ENCODE measurements around the gene BTBD1.
"Not testable (repeated sequence)": the region's sequence is repeated elsewhere in the genome, so short reads cannot be mapped to it uniquely, and the experiment has no call there.

Gene BTBD1

DNA sequence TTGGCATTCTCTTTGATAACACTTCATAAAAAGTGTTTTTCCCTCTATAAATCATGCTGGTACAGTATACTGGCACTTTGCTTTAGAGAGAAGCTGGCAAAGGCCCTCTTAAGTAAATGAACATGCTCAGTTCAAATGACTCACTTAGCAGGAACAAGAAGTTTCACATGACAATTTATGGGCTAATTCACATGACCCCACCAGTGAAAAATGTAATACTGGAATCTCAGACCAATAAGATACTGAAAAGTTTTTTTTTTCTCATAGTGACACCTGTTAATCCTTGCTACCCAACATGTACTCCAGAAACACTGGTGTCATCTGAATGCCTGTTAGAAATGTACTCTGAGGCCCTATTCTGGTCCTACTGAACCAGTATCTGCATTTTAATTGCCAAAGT lies 13.9 kb downstream of the BTBD1 start:
- TF ChIP-seq, protein P1, sequence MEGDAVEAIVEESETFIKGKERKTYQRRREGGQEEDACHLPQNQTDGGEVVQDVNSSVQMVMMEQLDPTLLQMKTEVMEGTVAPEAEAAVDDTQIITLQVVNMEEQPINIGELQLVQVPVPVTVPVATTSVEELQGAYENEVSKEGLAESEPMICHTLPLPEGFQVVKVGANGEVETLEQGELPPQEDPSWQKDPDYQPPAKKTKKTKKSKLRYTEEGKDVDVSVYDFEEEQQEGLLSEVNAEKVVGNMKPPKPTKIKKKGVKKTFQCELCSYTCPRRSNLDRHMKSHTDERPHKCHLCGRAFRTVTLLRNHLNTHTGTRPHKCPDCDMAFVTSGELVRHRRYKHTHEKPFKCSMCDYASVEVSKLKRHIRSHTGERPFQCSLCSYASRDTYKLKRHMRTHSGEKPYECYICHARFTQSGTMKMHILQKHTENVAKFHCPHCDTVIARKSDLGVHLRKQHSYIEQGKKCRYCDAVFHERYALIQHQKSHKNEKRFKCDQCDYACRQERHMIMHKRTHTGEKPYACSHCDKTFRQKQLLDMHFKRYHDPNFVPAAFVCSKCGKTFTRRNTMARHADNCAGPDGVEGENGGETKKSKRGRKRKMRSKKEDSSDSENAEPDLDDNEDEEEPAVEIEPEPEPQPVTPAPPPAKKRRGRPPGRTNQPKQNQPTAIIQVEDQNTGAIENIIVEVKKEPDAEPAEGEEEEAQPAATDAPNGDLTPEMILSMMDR (IDR thresholded peaks at IDR 0.05; ENCODE audit: low read depth, low read length), result no peak
- H3K4me3 ChIP-seq (ENCODE audit: low read depth, low read length), result no peak overlapping the region

DNA sequence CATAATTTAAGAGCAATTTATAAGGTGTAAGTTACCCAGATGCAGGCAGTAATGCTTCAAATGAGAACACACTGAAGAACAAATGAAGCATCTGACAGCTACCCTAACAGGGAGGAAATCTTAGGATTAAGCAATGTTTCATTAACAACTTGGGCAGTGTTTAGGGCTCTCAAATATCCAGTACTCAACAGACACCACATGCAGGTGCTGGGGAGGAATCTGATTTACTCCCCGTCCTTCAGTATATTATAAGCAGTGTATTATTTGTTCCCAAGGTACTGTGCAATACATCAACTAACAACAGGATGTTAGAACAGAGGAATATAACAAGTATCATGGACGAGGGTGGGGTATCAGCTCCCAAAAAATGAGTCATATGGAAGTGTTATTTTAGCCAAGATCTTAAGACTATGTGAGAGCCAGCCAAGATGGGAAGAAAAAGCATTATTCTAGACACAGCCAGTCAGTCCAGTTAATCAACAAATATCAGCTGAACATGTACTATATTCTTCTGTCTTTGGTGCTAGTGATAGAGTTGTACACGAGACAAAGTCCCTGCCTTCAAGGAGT lies 20.4 kb downstream of the BTBD1 start:
- no peak overlapping the region for H3K4me3 ChIP-seq (ENCODE audit: low read depth, low read length)
- TF ChIP-seq, protein P1 (IDR thresholded peaks at IDR 0.05; ENCODE audit: low read depth, low read length), result no peak

DNA sequence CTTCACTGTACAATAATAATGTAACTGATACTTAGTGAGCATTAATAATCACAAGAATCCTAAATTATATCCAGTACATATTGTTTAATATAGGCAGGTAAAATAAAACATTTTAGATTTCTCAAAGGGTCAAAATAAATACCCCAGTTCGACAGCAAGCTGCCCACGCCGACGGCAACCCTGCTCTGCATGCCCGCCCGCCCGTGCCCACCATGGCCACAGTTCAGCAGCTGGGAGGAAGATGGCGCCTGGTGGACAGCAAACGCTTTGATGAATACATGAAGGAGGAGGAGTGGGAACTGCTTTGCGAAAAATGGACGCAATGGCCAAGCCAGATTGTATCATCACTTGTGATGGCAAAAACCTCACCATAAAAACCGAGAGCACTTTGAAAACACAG lies 22.9 kb downstream of the BTBD1 start:
- TF ChIP-seq, protein P1 (IDR thresholded peaks at IDR 0.05; ENCODE audit: low read depth, low read length), result no peak

DNA sequence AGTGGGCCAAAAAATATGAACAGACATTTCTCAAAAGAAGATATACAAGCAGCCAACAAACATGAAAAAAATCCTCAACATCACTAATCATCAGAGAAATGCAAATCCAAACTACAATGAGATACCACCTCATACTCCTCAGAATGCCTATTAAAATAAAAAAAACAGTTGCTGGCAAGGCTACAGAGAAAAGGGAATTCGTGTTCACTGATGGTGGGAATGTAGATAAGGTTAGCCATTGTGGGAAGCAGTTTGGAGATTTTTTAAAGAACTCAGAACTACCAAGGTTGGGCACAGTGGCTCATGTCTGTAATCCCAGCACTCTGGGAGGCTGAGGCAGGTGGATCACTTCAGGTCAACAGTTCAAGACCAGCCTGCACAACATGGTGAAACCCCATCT lies 27.8 kb downstream of the BTBD1 start:
- H3K4me3 ChIP-seq (ENCODE audit: low read depth, low read length), result no peak overlapping the region
- TF ChIP-seq, protein P1 (IDR thresholded peaks at IDR 0.05; ENCODE audit: low read depth, low read length), result no peak

More for the DNA sequence above, 22.9 kb downstream of the BTBD1 start:
- no peak overlapping the region for H3K4me3 ChIP-seq (ENCODE audit: low read depth, low read length)

DNA sequence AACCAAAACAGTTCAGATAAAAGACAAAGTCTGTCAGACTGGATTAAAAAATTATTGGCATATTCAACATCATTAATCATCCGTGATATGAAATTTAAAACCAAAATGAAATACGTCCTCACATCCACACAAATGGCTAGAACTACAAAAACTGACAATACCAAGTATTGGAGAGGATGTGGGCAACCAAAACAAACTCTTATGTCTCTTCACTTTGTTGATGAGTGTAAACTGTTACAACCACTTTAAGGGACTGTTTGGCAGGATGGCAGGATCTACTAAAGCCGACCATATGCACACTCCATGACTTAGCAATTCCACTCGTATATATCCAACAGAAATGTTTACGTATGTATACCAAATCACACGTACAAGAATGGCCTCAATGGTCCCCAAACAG lies 30.8 kb downstream of the BTBD1 start:
- no peak overlapping the region for H3K4me3 ChIP-seq (ENCODE audit: low read depth, low read length)
- TF ChIP-seq, protein P1 (IDR thresholded peaks at IDR 0.05; ENCODE audit: low read depth, low read length), result no peak

DNA sequence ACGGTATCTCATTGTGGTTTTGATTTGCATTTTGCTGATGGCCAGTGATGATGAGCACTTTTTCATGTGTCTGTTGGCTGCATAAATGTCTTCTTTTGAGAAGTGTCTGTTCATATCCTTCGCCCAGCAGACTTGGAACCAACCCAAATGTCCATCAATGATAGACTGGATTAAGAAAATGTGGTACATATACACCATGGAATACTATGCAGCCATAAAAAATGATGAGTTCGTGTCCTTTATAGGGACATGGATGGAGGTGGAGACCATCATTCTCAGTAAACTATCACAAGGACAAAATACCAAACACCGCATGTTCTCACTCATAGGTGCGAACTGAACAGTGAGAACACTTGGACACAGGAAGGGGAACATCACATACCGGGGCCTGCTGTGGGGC lies 35.8 kb downstream of the BTBD1 start:
- H3K4me3 ChIP-seq (ENCODE audit: low read depth, low read length), result not testable (repeated sequence)

DNA sequence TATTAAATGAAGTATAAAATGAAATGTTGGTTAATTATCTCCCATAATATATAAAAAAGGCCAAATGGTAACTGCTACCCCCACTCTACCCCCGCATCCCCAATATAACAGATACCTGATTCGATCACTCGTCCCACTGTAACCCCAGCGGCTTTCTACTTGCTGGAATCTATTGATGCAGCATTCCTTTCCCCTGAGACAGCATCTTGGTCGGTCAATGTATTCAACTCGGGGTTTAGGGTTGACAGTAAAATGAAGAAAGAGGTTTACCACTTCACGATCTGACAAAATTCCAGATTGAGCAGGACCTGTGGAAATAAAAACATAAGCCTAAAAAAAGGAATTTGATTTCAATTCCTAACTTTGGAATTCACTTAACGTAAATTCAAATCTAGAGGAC lies 37.0 kb downstream of the BTBD1 start:
- TF ChIP-seq, protein P1 (IDR thresholded peaks at IDR 0.05; ENCODE audit: low read depth, low read length), result no peak
- H3K4me3 ChIP-seq (ENCODE audit: low read depth, low read length), result no peak overlapping the region

DNA sequence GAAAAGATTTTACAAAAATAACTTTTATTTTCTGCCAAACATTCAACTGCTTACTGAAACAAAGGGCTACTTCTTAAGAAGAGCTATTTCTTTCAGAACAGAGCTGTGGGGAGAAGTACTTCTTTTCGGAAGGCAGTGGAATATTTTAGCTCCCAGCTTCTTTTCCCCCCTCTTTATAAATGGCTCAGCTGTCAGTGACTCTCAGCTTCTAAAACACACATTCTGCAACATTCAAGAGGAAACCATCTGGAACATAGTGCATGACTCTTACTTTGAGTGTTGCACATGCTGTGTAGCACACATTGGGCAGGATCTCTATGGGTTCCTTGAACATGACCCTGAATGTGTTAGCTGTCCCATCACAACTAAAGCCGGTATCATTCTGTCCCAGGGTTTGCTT lies 48.6 kb downstream of the BTBD1 start:
- TF ChIP-seq, protein P1 (IDR thresholded peaks at IDR 0.05; ENCODE audit: low read depth, low read length), result no peak
- H3K4me3 ChIP-seq (ENCODE audit: low read depth, low read length), result no peak overlapping the region
